ENCODE results near the gene ZNF74. TPM values are rescaled to one million over a fixed set of nuclear protein-coding genes. Genes with fewer than 3 reads are reported as not detected.
"Not testable (repeated sequence)": the region's sequence is repeated elsewhere in the genome, so short reads cannot be mapped to it uniquely, and the experiment has no call there.

ZNF74 gene
- total and polyA plus RNA-seq, 4 donors = 4.1 to 17.6 (median 8.6) TPM

DNA sequence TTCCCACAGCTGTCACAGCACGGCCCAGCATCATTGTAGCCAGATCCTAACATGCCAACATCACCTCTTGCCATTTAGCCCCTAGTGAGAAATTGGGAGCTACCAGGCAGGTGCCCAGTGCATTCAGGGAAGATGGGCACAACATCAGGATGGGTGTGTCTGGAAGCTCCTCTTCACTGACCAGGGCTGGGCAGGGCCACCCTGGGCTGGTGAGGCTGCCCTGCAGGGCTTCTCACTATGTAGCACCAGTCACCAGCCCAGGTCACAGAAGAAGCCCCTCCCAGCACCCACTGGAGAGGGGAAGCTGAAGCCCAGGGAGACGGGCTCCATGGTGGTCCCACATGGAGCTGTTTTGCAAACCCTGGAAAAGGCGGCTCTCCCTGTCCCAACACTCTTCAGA is 13.9 kb downstream of the ZNF74 start:
- 88 to 94% methylated on average over 3 of the region's 3 CpGs for WGBS, 2 donors
- H3K27me3 ChIP-seq (ENCODE audit: control insufficient read depth in 3 of 3, insufficient read depth in 3 of 3, low read length in 2 of 3) = no peaks in the 10 kb centered on the region
- no peak overlapping the region for H3K4me3 ChIP-seq
- H3K9me3 ChIP-seq (ENCODE audit: control insufficient read depth in 4 of 4, insufficient read depth in 3 of 4, low read length in 3 of 4) = no peaks in the 10 kb centered on the region
- TF ChIP-seq, protein P1, sequence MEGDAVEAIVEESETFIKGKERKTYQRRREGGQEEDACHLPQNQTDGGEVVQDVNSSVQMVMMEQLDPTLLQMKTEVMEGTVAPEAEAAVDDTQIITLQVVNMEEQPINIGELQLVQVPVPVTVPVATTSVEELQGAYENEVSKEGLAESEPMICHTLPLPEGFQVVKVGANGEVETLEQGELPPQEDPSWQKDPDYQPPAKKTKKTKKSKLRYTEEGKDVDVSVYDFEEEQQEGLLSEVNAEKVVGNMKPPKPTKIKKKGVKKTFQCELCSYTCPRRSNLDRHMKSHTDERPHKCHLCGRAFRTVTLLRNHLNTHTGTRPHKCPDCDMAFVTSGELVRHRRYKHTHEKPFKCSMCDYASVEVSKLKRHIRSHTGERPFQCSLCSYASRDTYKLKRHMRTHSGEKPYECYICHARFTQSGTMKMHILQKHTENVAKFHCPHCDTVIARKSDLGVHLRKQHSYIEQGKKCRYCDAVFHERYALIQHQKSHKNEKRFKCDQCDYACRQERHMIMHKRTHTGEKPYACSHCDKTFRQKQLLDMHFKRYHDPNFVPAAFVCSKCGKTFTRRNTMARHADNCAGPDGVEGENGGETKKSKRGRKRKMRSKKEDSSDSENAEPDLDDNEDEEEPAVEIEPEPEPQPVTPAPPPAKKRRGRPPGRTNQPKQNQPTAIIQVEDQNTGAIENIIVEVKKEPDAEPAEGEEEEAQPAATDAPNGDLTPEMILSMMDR (IDR thresholded peaks at IDR 0.05; ENCODE audit: control extremely low read depth, extremely low read depth) = no peak
- ATAC-seq (ENCODE audit: insufficient read depth, low FRiP score) = no peak
- H3K9ac ChIP-seq (ENCODE audit: insufficient read depth in 1 of 2, low read length in 2 of 2) = no peak overlapping the region
- no peak overlapping the region for H3K27ac ChIP-seq (ENCODE audit: low read depth in 1 of 2, low read length in 1 of 2)
- H3K36me3 ChIP-seq (ENCODE audit: control insufficient read depth in 4 of 4, insufficient read depth in 4 of 4, low read length in 4 of 4) = peaks cover 0 to 31% (median 8%) of the 10 kb centered on the region in 4 donors
- DNase-seq = no peak
- H3K4me1 ChIP-seq (ENCODE audit: control insufficient read depth in 5 of 5, insufficient read depth in 5 of 5, low read length in 5 of 5) = no peaks in the 10 kb centered on the region

DNA sequence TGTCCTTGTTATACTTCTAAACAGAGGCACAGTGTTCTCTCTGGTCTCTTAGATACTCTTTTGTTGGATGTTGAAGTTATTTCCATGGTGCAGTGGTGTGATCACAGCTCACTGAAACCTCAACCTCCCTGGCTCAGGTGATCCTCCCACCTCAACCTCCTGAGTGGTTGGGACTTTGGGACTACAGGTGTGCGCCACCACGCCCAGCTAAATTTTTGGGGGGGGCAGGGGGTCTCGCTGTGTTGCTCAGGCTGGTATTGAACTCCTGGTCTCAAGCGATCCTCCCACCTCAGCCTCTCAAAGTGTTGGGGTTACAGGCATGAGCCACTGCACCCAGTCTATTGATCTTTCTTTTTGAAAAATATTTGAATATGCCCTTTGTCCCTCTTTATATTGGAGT is 14.9 kb downstream of the ZNF74 start:
- H3K36me3 ChIP-seq (ENCODE audit: control insufficient read depth in 4 of 4, insufficient read depth in 4 of 4, low read length in 4 of 4) = peaks cover 0 to 21% (median 4%) of the 10 kb centered on the region in 4 donors
- no peaks in the 10 kb centered on the region for H3K27me3 ChIP-seq (ENCODE audit: control insufficient read depth in 3 of 3, insufficient read depth in 3 of 3, low read length in 2 of 3)
- ATAC-seq (ENCODE audit: insufficient read depth, low FRiP score) (no peak), DNase-seq (no peak)
- H3K4me1 ChIP-seq (ENCODE audit: control insufficient read depth in 5 of 5, insufficient read depth in 5 of 5, low read length in 5 of 5) = no peaks in the 10 kb centered on the region
- no peak overlapping the region for H3K9ac ChIP-seq (ENCODE audit: insufficient read depth in 1 of 2, low read length in 2 of 2)
- no peak overlapping the region for H3K4me3 ChIP-seq
- TF ChIP-seq, protein P1 (IDR thresholded peaks at IDR 0.05; ENCODE audit: control extremely low read depth, extremely low read depth) = no peak
- no peaks in the 10 kb centered on the region for H3K9me3 ChIP-seq (ENCODE audit: control insufficient read depth in 4 of 4, insufficient read depth in 3 of 4, low read length in 3 of 4)
- H3K27ac ChIP-seq (ENCODE audit: low read depth in 1 of 2, low read length in 1 of 2) = no peak overlapping the region
- 93 to 98% methylated on average over 4 of the region's 4 CpGs for WGBS, 2 donors

DNA sequence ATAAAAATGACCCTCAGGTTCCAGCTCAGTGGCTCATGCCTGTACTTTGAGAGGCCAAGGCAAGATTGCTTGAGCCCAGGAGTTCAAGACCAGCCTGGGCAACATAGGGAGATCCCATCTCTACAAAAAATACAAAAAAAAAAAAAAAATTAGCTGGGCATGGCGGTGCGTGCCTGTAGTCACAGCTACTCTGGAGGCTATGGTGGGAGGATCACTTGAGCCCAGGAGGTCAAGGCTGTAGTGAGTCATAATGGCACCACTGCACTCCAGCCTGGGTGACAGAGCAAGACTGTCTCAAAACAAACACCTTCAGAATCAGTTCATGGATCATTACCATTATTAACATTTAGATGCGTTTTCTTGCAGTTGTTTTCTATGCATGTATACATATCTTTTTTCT is 15.4 kb downstream of the ZNF74 start:
- 93 to 94% methylated on average over 3 of the region's 3 CpGs for WGBS, 2 donors
- H3K4me1 ChIP-seq (ENCODE audit: control insufficient read depth in 5 of 5, insufficient read depth in 5 of 5, low read length in 5 of 5); H3K27ac ChIP-seq (ENCODE audit: low read depth in 1 of 2, low read length in 1 of 2); H3K9me3 ChIP-seq (ENCODE audit: control insufficient read depth in 4 of 4, insufficient read depth in 3 of 4, low read length in 3 of 4); DNase-seq; H3K9ac ChIP-seq (ENCODE audit: insufficient read depth in 1 of 2, low read length in 2 of 2); H3K27me3 ChIP-seq (ENCODE audit: control insufficient read depth in 3 of 3, insufficient read depth in 3 of 3, low read length in 2 of 3); H3K4me3 ChIP-seq; ATAC-seq (ENCODE audit: insufficient read depth, low FRiP score): not testable (repeated sequence)
- H3K36me3 ChIP-seq (ENCODE audit: control insufficient read depth in 4 of 4, insufficient read depth in 4 of 4, low read length in 4 of 4) = peaks cover 0 to 21% (median 4%) of the 10 kb centered on the region in 4 donors

DNA sequence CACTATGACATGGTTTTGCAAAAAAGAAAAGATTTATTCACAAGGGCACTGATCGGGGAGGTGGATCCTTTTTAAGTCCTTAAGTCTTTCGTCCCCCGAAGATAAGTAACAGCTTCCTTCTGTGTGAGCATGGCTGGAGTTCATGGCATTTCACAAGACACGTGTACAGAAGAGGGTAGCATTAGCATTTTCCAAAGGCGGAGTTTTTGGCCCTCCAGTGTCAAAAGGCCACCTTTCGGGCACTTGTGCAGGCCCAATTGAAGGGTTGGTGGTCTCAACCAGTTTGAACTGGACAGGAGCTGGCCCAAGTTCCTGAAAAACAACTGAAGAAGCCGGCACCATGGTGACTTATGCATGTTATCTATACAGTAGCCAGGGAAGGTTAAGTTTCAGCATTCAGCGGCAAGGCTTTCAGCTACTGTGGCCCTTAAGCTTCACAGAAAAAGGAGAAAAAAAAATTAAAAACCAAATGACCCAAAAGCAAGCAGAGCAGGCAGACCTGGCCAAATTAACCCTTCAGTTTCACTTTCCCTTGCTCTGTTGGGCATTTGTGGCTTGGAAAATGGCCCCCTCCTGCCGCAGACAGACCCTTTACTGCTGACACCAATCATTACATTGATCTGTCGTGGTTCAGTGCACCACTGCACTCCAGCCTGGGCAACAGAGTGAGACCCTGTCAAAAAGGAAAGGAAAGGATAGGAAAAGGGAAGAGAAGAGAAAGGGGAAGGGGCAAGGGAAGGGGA is 18.7 kb downstream of the ZNF74 start:
- H3K9ac ChIP-seq (ENCODE audit: insufficient read depth in 1 of 2, low read length in 2 of 2) = no peak overlapping the region
- peaks cover 0 to 1% (median 0%) of the 10 kb centered on the region in 4 donors for H3K36me3 ChIP-seq (ENCODE audit: control insufficient read depth in 4 of 4, insufficient read depth in 4 of 4, low read length in 4 of 4)
- TF ChIP-seq, protein P1 (IDR thresholded peaks at IDR 0.05; ENCODE audit: control extremely low read depth, extremely low read depth) = no peak
- WGBS, 2 donors = 66 to 69% methylated on average over 10 of the region's 10 CpGs
- no peak overlapping the region for H3K27ac ChIP-seq (ENCODE audit: low read depth in 1 of 2, low read length in 1 of 2)
- H3K27me3 ChIP-seq (ENCODE audit: control insufficient read depth in 3 of 3, insufficient read depth in 3 of 3, low read length in 2 of 3) = no peaks in the 10 kb centered on the region
- no peak for ATAC-seq (ENCODE audit: insufficient read depth, low FRiP score)
- no peaks in the 10 kb centered on the region for H3K4me1 ChIP-seq (ENCODE audit: control insufficient read depth in 5 of 5, insufficient read depth in 5 of 5, low read length in 5 of 5)
- no peak overlapping the region for H3K4me3 ChIP-seq
- H3K9me3 ChIP-seq (ENCODE audit: control insufficient read depth in 4 of 4, insufficient read depth in 3 of 4, low read length in 3 of 4) = no peaks in the 10 kb centered on the region
- DNase-seq = peak in 1 of 3 donors; percentile 33
